Tibial nerve (tissue), 4 donors: ENCODE measurements around the gene GBF1.

ENCODE experiments used
- CTCF ChIP-seq, 5 experiments: fragments of 200-600 bp in 3 of 5; fragments of 450-650 bp in 2 of 5; sonication (generic) in 3 of 5; IDR thresholded peaks; one replicate each; pipeline ENCODE4 v1.5.1; 2016 to 2019; ENCODE audit warnings: antibody characterized with exemption in 5 of 5, mild to moderate bottlenecking in 3 of 5, moderate library complexity in 2 of 5
- EP300 ChIP-seq, 2 donors: sonication (generic); formaldehyde crosslinking; IDR thresholded peaks; one replicate each; pipeline ENCODE4 v1.6.1; 2017; ENCODE audit warnings: antibody characterized with exemption in 2 of 2, mild to moderate bottlenecking in 1 of 2
- POLR2A ChIP-seq, 2 donors: fragments of 450-650 bp; IDR thresholded peaks; one replicate each; pipeline ENCODE4 v1.6.1; 2017; ENCODE audit warnings: antibody characterized with exemption in 2 of 2, mild to moderate bottlenecking in 2 of 2, moderate library complexity in 2 of 2

- no peak for TF ChIP-seq CTCF (IDR thresholded peaks at IDR 0.05)
- TF ChIP-seq POLR2A (IDR thresholded peaks at IDR 0.05), result no peak
- no peak for TF ChIP-seq EP300 (IDR thresholded peaks at IDR 0.05)
Observed at GRCh38 chr10:102222797-102223196, 22.5 kb upstream of the GBF1 start.
